ENCODE data around the gene CA14. TPM values are rescaled to one million over a fixed set of nuclear protein-coding genes. Genes with fewer than 3 reads are reported as not detected.

Gene CA14
- total RNA-seq, 1 donor from 2014 or later = not detected

DNA sequence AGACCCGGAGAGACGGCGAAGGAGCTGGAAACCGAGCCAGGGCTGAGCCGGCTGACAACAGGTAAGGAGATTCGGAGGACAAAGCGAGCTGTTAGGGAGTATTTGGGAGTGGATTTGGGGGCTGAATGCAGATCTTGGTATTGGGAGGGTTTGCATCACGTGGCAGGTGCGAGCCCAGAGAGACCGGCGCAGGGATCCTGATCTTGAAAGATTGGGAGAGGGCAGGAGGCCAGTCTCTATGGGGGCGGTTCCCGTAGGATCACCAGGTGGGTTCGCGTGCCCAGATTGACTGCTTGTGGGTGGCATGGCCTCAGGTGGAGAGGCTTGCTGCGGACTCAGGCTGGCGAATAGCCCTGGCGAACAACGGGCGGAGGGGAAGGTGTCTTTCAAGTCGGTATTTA is 25.0 kb downstream of the CA14 start:
- H3K4me3 ChIP-seq (ENCODE audit: low read depth, low read length) = peak overlapping the region; percentile 56
- no peak for DNase-seq (ENCODE audit: low read depth)
- no peak for TF ChIP-seq CTCF (IDR thresholded peaks at IDR 0.05; ENCODE audit: insufficient read depth, low read length, poor library complexity, severe bottlenecking)
- H3K27me3 ChIP-seq (ENCODE audit: control insufficient read depth, insufficient read depth, low read length) = peaks cover 2% of the 10 kb centered on the region
- H3K36me3 ChIP-seq (ENCODE audit: control insufficient read depth, insufficient read depth, low read length) = no peaks in the 10 kb centered on the region

- TF ChIP-seq CTCF (IDR thresholded peaks at IDR 0.05; ENCODE audit: insufficient read depth, low read length, poor library complexity, severe bottlenecking) = no peak
- no peak for DNase-seq (ENCODE audit: low read depth)
- Histone ChIP-seq H3K36me3 (ENCODE audit: control insufficient read depth, insufficient read depth, low read length) (no peaks in the 10 kb centered on the region), H3K27me3 (ENCODE audit: control insufficient read depth, insufficient read depth, low read length) (peaks cover 2% of the 10 kb centered on the region), H3K4me3 (ENCODE audit: low read depth, low read length) (peak overlapping the region; percentile 56)
Observed at GRCh38 chr1:150283260-150283659, 25.7 kb downstream of the CA14 start.

- H3K4me3 ChIP-seq (ENCODE audit: low read depth, low read length) = no peak overlapping the region
- no peaks in the 10 kb centered on the region for H3K27me3 ChIP-seq (ENCODE audit: control insufficient read depth, insufficient read depth, low read length)
- TF ChIP-seq CTCF (IDR thresholded peaks at IDR 0.05; ENCODE audit: insufficient read depth, low read length, poor library complexity, severe bottlenecking) = no peak
Observed at GRCh38 chr1:150288382-150288781, 30.8 kb downstream of the CA14 start.

DNA sequence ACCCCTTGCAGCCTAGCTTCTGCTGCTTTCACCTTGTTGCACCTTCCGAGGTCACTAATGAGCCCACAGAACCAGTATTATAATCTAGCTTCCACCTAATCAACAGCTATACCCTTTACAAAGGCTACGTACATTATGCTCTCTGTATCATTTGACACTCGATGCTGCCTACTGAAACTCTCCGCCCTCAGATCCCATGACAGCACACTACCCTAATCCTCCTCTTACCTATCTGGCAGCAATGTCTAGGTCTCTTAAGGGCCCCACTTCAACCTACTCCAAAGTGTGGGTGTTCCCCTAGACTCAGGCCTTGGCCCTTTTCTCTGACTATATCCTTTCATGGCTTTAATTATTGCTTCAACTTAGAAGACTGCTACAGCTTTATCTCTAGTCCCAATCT is 31.2 kb downstream of the CA14 start:
- H3K36me3 ChIP-seq (ENCODE audit: control insufficient read depth, insufficient read depth, low read length) = no peaks in the 10 kb centered on the region
- TF ChIP-seq CTCF (IDR thresholded peaks at IDR 0.05; ENCODE audit: insufficient read depth, low read length, poor library complexity, severe bottlenecking) = no peak
- H3K27me3 ChIP-seq (ENCODE audit: control insufficient read depth, insufficient read depth, low read length) = no peaks in the 10 kb centered on the region
- no peak overlapping the region for H3K4me3 ChIP-seq (ENCODE audit: low read depth, low read length)
- DNase-seq (ENCODE audit: low read depth) = no peak

More at GRCh38 chr1:150288382-150288781, 30.8 kb downstream of the CA14 start:
- no peaks in the 10 kb centered on the region for H3K36me3 ChIP-seq (ENCODE audit: control insufficient read depth, insufficient read depth, low read length)
- DNase-seq (ENCODE audit: low read depth) = no peak

DNA sequence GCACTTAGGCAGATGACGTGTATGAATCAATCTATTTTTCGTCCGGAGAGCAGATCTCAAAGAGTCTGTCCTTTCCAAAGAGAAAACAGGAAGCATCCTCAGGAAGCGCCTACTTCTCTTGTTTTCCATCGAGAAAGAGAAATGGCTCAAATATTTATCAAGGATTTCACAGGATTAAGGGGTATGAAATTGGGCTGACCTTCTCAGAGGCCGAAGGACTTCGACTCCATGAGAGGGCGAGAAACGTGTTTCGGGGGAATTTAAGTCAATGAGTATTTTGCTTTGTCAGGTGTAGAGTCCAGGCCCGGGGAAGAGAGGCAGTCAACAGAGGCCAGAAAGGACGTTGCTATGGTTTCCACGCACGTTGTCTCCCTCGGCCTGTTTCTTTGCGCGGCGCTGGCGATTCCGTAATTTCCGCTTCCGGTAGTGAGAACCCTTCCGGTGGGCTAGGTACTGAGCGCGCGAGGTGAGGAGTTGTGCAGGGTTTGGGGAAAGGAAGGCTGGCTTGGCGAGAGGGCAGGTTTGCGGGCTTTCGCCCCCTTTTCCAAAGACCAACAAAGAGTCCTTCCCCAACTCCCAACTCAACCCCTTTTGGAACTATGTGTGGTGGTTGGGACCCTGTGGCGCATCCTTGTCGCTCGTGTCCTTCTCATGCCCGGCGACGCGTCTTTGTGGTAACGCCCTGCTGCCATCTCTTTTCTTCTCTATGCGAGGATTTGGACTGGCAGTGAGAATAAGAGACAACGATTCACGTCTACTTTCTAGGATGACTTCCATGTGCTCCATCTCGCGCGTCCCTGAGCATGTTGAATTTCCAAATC is 36.1 kb downstream of the CA14 start, which contains the start of gene MRPS21:
TSS of gene MRPS21 (plus strand) at position 429 of the 821 bp plus-strand sequence. CDS start 506 bp downstream, outside the sequence.
- no peak for TF ChIP-seq CTCF (IDR thresholded peaks at IDR 0.05; ENCODE audit: insufficient read depth, low read length, poor library complexity, severe bottlenecking)
- DNase-seq (ENCODE audit: low read depth) = peak; percentile 74
- H3K4me3 ChIP-seq (ENCODE audit: low read depth, low read length) = peak within 1 kb of the TSS; percentile 87
- no peaks in the 10 kb centered on the region for H3K27me3 ChIP-seq (ENCODE audit: control insufficient read depth, insufficient read depth, low read length)
- H3K36me3 ChIP-seq (ENCODE audit: control insufficient read depth, insufficient read depth, low read length) = no peaks in the 10 kb centered on the region
